ENCODE data around the gene CAVIN2.
"Not testable (repeated sequence)": the region's sequence is repeated elsewhere in the genome, so short reads cannot be mapped to it uniquely, and the experiment has no call there.

CAVIN2 gene

DNA sequence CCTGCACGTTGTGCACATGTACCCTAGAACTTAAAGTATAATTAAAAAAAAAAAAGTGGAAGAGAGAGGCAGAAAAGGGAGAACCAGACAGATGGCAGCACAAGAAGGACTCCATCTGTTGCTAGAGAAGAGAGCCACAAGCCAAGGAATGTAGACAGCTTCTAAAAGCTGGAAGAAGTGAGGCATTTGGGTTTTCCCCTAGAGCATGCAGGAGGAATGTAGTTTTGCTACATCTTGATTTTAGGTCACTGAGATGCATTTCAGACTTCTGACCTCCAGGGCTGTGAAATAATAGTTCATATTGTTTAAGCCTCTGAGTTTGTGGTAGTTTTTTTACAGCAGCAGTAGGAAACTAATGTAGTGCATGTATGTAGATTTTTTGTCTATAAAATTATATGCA, 46.0 kb downstream of the CAVIN2 start:
- DNase-seq (ENCODE audit: low read depth in 2 of 2), result no peak

DNA sequence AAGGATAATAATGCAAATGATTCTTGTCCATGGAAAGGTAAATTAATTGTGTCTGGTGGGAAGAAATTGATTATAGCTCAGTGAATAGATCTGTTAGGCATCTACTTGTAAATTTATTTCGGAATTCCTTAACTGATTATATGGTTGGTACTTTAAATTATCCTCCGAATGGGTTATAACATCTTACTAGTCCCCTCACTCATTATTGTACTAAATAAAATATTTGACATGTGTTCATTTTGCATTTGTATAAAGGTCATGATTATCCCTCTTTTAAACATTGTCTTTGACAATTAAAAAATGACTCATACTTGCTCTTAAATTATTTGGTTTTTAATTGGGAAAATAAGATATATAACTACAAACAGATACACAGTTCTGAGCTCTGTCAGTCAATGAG, 47.4 kb downstream of the CAVIN2 start:
- DNase-seq (ENCODE audit: low read depth in 2 of 2), result no peak

DNA sequence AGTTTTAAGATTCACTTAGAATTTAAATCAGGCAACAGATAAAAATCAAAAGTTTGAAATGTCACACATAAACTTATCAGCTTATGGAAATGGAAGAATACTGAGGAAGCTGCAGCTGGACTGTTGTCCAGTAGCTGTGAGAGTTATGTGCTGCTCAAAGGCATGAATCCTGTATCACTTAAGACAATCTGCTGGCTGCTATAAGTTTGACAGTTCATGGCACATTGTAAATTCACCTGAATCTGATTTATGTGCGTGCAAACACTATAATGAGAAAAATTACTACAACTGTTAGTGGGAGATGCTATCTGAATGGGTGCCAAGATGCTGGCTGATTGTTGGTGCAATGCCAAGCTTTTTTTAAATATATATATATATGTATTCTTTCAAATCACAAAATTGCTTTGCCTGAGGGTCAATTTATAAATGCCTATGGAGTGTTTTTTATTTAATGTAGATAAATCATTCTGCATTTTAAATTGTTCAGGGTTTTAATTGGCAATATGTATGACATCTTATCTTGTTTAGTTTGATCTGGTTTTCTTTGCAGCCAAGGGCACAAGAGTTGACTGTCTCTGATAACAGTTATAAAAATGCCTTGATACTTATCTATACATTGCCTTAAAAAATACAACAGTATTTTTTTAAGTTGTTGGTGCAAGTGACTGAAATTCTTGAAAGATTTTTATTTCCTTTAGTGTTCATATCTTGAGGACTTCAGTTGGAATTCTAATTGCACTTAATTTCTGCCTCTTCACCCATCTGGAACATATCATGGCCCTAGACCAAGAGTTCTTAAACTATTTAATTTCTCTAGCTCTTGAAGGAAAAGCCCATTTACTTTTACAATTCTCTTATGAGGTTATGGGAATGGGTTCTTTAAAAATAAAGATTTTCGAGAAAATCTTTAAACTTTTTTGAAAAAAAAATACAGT, 48.7 kb downstream of the CAVIN2 start:
- DNase-seq (ENCODE audit: low read depth in 2 of 2), result no peak

DNA sequence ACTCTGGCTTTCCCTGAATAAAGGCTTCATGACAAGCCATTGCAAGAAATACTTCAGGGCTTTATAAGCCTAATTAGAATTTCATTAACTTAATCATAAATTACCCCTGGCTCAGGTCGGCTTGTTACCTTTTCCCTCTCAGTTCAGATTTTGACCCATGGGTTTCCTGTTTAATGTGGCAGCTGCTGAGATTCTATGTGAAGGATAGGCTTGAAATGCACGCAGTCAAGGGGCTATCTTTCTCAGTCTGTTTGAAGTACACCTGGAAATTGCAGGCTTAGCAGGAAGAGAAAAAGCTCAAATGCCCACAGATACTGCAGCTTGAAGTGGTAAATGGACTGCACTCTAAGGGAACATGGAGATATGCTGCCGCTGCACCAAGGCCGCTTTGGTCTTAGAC, 49.4 kb downstream of the CAVIN2 start:
- DNase-seq (ENCODE audit: low read depth in 2 of 2), result no peak

DNA sequence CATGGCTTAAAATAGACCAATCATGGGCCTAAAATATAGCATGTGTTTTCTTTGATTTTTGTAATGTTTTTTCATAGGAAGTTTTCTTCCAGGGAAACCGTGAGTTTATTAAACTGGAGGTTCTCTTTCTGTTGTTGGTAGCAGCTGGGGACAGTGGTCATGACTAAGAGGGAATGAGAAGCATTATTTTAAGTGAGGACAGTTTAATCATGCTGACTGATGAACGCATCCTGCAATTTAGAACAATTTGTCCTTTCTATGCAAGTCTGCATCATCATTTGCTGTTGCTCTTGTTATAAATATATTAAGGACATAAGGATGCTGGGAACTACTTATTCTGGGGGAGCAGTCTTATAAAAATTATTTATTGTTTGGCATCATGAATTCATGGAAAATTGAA, 51.2 kb downstream of the CAVIN2 start:
- no peak for DNase-seq (ENCODE audit: low read depth in 2 of 2)

DNA sequence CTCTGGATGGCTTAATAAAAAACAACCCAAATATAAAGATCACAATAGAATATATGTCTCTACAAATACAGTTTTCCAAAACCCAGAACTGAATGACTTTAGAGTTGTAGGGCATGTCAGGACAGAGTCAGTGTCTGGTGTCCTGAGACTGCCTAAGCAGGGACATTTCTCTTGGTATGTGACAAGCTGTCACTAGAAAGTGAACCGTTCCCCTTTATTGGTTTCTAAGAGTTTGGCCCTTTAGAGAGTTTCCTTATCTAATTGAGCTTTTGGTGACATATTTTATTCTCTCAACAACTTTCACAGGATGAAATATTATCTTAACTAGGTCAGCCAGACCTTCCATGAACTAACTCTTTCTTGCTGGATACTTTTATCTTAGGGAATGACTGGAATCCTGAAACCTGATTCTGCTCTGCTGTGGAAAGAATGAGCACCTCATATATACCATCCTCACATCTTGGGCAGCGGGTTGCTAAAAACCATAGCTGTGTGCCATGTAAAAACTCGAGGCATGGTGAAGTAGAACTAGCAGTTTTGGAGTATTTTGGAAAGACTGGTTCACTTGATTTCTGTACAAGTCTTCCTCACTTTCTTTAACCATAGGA, 54.8 kb downstream of the CAVIN2 start:
- no peak for DNase-seq (ENCODE audit: low read depth in 2 of 2)

DNA sequence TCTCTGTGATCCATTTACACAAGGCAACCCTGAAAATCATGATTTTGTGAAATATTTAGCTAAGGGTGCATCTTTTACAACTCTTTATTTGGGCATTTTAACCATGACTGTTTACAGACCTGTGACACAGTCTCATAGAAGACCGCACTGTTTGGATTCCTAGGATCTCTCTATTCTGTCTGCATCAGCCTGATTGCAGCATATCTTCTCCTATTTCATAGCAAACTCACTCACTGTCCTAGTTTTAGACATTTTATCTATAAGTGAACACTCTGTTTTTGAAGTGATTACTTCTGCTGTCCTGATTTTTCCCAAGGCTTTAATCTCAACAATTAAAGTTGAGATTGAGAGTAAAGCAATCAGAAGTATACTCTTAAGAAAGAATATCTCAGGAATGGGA, 56.2 kb downstream of the CAVIN2 start:
- DNase-seq (ENCODE audit: low read depth in 2 of 2), result no peak

DNA sequence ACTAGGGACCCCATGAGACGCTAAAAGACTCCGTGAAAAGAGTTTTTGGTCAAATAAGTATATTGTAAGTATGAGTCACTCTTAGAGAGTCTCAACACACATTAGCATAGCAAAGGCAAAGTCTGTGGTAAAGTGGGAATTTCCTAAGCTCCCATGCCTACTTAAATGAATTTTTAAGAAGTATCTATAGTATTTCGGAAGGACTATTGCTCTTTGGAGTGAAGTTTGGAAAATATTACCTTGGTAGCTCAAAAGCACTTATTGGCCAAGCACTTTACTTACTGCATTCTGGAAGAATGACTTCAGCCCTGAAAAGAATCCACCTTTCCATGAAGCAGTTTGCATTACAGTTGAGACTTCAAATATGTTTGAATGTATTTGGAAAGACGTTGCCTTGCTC, 57.1 kb downstream of the CAVIN2 start:
- no peak for DNase-seq (ENCODE audit: low read depth in 2 of 2)

DNA sequence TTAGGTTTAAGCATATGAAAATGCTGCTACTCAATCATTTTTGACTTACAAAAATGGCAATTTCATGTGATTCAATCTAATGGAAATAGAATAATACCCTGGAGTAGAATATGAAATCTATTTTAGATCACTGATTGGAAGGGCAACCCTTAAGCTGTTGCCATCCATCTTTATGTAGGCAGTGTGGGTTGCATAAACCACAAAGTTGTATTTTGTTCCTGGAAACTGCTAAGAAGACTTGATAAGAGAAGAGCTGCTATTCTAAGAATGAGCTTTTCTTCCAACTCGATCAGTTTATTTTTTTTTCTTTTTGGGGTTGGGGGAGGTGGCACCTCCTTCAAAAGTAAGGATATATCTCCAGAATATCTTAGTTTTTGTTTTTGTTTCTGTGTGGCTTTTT, 60.2 kb downstream of the CAVIN2 start:
- DNase-seq (ENCODE audit: low read depth in 2 of 2), result no peak

DNA sequence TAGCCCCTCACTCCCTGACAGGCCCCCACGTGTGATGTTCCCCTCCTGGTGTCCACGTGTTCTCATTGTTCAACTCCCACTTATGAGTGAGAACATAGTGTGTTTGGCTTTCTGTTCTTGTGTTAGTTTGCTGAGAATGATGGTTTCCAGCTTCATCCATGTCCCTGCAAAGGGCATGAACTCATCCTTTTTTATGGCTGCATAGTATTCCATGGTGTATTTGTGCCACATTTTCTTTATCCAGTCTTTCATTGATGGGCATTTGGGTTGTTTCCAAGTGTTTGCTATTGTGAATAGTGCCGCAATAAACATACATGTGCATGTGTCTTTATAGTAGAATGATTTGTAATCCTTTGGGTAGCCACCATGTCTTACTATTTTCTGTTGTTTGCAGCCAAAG, 61.2 kb downstream of the CAVIN2 start:
- DNase-seq (ENCODE audit: low read depth in 2 of 2), result not testable (repeated sequence)

Measured in stimulated activated CD4-positive, alpha-beta T cell treated with anti-CD3 and anti-CD28 coated beads, Interleukin-12 subunit alpha, Interleukin-12 subunit beta, amount 100 ng/mL, for 24 hours (primary cell).